Stimulated activated CD4-positive, alpha-beta T cell treated with anti-CD3 and anti-CD28 coated beads, Interleukin-2, amount 100 ng/mL, for 24 hours (primary cell): Measurements from ENCODE around the gene DUSP3.
A peak's percentile ranks its signal among the peaks of the same experiment; 100 is the strongest.

Source experiments
- DNase-seq, 2 donors: peaks; one replicate each; pipeline ENCODE4 v3.0.0-alpha.2; 2020

DUSP3 gene

DNA sequence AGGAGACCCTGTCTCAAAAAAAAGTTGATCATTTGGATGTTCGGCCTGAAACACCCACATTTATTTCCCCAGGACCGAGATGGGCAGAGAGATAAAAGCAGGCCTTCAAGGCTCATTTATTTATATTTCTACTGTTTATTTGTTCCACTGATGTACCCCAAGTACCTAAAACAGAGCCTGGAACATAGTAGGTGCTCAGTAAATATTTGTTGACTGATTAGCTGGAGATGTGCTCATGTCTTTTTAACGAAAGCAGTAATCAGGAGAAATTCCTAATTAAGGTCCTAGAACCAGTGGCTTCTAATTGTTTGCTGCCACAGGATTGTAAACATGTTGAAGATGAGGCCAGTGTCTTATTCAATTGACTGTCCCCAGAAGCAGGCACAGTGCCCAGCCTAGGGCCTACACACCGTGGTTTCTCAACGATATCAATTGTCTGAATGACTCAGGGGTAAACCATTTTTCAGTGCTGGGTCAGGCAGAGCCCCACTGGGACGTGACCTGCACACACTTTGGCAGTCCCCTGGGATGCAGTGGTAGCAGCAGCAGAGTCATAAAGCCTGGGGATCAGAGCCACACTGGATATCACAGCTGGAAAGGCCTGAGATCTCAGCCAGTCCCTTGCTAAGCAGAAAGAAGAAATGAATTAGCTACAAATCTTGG, 54.9 kb downstream of the DUSP3 start:
- no peak for DNase-seq

- DNase-seq: no peak
These were observed 55.7 kb downstream of the DUSP3 start for GRCh38 chr17:43722870-43723665.

DNA sequence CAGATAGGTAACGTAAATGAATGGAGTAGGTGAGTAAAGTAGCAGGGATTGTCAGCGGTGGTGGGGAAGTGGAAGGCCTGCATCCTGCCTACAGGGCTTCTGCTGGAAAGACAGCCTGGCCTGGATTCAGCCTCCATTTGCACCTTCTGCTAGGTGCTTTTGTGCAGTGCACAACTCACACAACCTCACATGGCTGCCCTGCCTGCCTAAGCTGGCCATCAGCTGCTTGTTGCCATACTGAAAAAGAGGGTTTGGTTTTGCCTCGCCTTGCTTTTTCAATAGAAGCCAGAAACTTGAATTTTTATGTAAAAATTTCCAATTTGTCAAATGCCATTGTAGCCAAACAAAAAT, 56.5 kb downstream of the DUSP3 start:
- no peak for DNase-seq

DNA sequence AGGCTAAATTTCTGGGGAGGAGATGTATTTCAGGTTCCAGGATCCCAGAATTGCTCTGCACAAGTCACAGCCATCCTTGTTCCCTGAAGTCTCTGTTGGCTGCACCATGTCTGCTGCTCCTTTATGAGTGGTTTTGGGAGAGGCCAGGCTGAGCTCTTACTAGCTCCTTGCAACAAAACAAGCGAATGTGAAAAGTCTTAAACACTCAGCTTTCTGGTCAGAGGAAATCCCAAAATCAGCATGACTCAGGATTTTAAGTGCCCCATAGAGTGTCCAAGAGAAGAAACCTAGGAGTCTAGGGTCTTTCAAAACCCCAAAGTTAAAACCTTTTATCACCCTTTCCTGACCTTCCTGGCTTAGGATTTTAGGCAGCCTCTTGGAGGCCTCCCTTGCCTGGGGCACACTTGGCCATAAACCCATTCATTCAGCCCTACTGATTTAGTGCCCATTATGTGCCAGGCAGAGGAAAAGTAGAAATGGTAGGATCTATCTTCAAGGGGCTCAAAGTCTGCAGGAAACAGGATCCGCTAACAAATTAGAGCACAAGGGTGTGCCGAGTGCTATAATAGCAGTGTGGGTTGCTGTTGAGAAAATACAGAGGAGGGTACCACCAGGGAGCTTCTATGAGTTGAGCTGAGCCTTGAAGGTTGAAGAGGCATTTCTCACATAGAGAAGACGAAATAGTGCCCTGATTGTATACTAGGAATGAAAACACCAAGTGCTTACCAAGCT, 57.1 kb downstream of the DUSP3 start:
- no peak for DNase-seq

DNA sequence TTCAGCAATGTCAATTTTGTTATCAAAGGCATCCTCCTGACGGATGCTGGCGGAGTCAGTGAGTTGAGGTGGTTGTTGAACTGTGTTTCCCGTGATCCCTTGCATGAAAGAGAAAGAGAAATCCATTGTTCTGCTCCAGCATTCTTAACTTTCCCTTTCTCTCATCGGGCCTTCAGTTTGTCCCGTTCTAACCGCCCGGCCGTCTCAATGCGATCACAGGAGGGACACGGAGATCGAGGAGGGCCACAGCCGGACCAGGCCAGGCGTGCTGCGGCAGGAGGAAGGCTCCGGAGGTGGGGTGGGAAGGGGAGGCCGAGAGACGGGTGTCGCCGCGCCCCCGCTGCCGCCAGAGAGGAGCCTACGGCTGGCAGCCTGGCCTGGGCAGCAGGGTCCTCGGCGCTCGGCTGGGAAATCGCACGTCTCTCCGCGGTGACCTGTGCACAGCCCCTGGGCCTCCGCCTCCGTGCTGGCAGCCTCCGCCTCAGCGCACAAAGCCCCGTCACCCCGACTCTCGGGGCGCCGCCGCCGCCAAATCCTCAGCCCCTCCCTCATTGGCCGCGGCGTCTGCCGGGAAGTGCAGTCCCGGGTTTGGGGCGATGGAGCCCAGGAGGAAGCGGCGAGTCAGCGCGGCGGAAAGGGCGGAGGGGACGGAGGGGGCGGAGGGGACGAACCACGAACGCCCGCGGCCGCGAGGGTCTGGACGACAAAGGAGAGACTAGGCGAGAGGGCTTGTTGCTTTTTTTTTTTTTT, 58.3 kb downstream of the DUSP3 start:
- peak; percentile 78 to 80 for DNase-seq

- no peak for DNase-seq
These were observed 59.2 kb downstream of the DUSP3 start for GRCh38 chr17:43719578-43719977.

- DNase-seq: no peak
These were observed 60.2 kb downstream of the DUSP3 start for GRCh38 chr17:43718544-43718943.

DNA sequence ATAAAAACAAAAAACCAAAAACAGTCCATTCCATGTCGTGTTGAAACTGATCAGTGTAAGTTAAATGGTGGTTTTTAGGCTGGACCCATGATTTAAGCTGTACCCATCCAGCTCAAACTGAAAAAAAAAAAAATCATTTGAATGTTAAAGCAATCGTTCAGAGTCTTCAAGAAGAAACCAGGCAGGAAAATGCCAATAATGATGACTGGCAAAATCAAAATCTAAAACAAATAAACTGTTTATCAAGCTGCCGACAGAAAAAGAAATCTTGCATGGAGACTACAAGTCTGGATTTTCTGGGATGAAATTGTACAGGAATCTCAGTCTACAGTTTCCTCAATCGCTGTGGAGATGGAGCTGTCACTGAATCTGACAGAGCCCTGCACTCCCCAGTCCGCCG, 60.9 kb downstream of the DUSP3 start:
- no peak for DNase-seq
